IMR-90 (cell line): ENCODE results near the gene NAP1L1.

Experiments
- BHLHE40 ChIP-seq: fragments of 150-350 bp; IDR thresholded peaks from 2 replicates; pipeline ENCODE4 v1.6.1; 2016; ENCODE audit warnings: mild to moderate bottlenecking, low read depth, low read length
- ELK1 ChIP-seq: fragments of 150-350 bp; IDR thresholded peaks from 2 replicates; pipeline ENCODE4 v1.6.1; 2016; ENCODE audit warnings: low read depth, mild to moderate bottlenecking, low read length, moderate library complexity, borderline replicate concordance
- TF ChIP-seq, protein P1 (sequence below): conservative IDR thresholded peaks from 2 replicates; pipeline ENCODE4 v1.5.1; 2012; ENCODE audit warnings: mild to moderate bottlenecking, low read depth, low read length, improper control_type of control experiment
- TF ChIP-seq, protein P2 (sequence below): fragments of 150-350 bp; IDR thresholded peaks from 2 replicates; pipeline ENCODE4 v1.6.1; 2017; ENCODE audit warnings: mild to moderate bottlenecking, antibody characterized with exemption, low read length, low read depth

- no peak for TF ChIP-seq ELK1
- TF ChIP-seq, protein P1, sequence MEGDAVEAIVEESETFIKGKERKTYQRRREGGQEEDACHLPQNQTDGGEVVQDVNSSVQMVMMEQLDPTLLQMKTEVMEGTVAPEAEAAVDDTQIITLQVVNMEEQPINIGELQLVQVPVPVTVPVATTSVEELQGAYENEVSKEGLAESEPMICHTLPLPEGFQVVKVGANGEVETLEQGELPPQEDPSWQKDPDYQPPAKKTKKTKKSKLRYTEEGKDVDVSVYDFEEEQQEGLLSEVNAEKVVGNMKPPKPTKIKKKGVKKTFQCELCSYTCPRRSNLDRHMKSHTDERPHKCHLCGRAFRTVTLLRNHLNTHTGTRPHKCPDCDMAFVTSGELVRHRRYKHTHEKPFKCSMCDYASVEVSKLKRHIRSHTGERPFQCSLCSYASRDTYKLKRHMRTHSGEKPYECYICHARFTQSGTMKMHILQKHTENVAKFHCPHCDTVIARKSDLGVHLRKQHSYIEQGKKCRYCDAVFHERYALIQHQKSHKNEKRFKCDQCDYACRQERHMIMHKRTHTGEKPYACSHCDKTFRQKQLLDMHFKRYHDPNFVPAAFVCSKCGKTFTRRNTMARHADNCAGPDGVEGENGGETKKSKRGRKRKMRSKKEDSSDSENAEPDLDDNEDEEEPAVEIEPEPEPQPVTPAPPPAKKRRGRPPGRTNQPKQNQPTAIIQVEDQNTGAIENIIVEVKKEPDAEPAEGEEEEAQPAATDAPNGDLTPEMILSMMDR, result no peak
- no peak for TF ChIP-seq BHLHE40
- TF ChIP-seq, protein P2, sequence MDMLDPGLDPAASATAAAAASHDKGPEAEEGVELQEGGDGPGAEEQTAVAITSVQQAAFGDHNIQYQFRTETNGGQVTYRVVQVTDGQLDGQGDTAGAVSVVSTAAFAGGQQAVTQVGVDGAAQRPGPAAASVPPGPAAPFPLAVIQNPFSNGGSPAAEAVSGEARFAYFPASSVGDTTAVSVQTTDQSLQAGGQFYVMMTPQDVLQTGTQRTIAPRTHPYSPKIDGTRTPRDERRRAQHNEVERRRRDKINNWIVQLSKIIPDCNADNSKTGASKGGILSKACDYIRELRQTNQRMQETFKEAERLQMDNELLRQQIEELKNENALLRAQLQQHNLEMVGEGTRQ, result no peak
Observed at GRCh38 chr12:75997658-75998057, 86.8 kb downstream of the NAP1L1 start.
